CD4-positive, alpha-beta memory T cell (primary cell): ENCODE measurements around the gene IPO4. TPM values are rescaled to one million over a fixed set of nuclear protein-coding genes. Genes with fewer than 3 reads are reported as not detected.
"Not testable (repeated sequence)": the region's sequence is repeated elsewhere in the genome, so short reads cannot be mapped to it uniquely, and the experiment has no call there.

Experiments used
- CTCF ChIA-PET: fragments of 350-600 bp; sonication (Branson Sonifier 250); formaldehyde crosslinking; loops from one replicate; lab custom pipeline; 2021; ENCODE audit warnings: inconsistent platforms; ENCODE audit not compliant: partially characterized antibody; lab: Charles Lee
- POLR2A ChIA-PET: fragments of 350-600 bp; sonication (Branson Sonifier 250); formaldehyde crosslinking; loops from one replicate; lab custom pipeline; 2021; ENCODE audit not compliant: partially characterized antibody; lab: Charles Lee
- DNase-seq, 5 donors: peaks; one replicate each; pipeline versions ENCODE4 v3.0.0 to v3.0.0-alpha.2; 2020 to 2022; ENCODE audit warnings: mixed read lengths in 1 of 5
- H3K27ac ChIP-seq: one replicate; pipeline ENCODE4 v1.7.0; 2013; ENCODE audit warnings: low read depth, low read length
- H3K27me3 ChIP-seq: 2 replicates; pipeline ENCODE4 v1.7.0; 2013; ENCODE audit warnings: mild to moderate bottlenecking, low read length, moderate library complexity; ENCODE audit not compliant: insufficient read depth
- H3K36me3 ChIP-seq: 2 replicates; pipeline ENCODE4 v1.7.0; 2013; ENCODE audit warnings: mild to moderate bottlenecking, low read length, moderate library complexity; ENCODE audit not compliant: insufficient read depth
- H3K4me1 ChIP-seq: 2 replicates; pipeline ENCODE4 v1.7.0; 2013; ENCODE audit warnings: mild to moderate bottlenecking, low read length, moderate library complexity; ENCODE audit not compliant: insufficient read depth
- H3K4me3 ChIP-seq, 2 donors: one replicate each; pipeline ENCODE4 v1.7.0; 2013; ENCODE audit warnings: low read length in 2 of 2, mild to moderate bottlenecking in 1 of 2
- H3K9me3 ChIP-seq, 2 donors: one replicate each; pipeline ENCODE4 v1.7.0; 2013; ENCODE audit warnings: low read length in 2 of 2, control low read depth in 1 of 2; ENCODE audit not compliant: control insufficient read depth in 1 of 2
- H3K27ac Mint-ChIP-seq, 7 donors: one replicate each; pipeline ENCODE4 v1.8.0; 2020 to 2021; ENCODE audit warnings: mixed read lengths in 7 of 7, mild to moderate bottlenecking in 6 of 7, inconsistent platforms in 3 of 7, moderate library complexity in 3 of 7
- H3K27me3 Mint-ChIP-seq, 2 donors: one replicate each; pipeline ENCODE4 v1.8.0; 2020 to 2021; ENCODE audit warnings: mixed read lengths in 2 of 2
- H3K36me3 Mint-ChIP-seq, 2 donors: one replicate each; pipeline ENCODE4 v1.8.0; 2020 to 2021; ENCODE audit warnings: mixed read lengths in 2 of 2, inconsistent platforms in 1 of 2, mild to moderate bottlenecking in 1 of 2
- H3K4me1 Mint-ChIP-seq, 4 donors: one replicate each; pipeline ENCODE4 v1.8.0; 2020 to 2021; ENCODE audit warnings: mixed read lengths in 4 of 4, mild to moderate bottlenecking in 1 of 4
- H3K4me3 Mint-ChIP-seq, 8 donors: one replicate each; pipeline ENCODE4 v1.8.0; 2020 to 2021; ENCODE audit warnings: mixed read lengths in 8 of 8, mild to moderate bottlenecking in 7 of 8, moderate library complexity in 6 of 8, inconsistent platforms in 3 of 8
- H3K9me3 Mint-ChIP-seq, 8 donors: one replicate each; pipeline ENCODE4 v1.8.0; 2020 to 2021; ENCODE audit warnings: mixed read lengths in 8 of 8, mild to moderate bottlenecking in 5 of 8, inconsistent platforms in 3 of 8, moderate library complexity in 1 of 8
- intact Hi-C: fragments of 100-400 bp; cut with micrococcal nuclease; formaldehyde crosslinking; loops from one replicate; pipeline ENCODE4 v1.15.1; 2023
- polyA plus RNA-seq, 2 donors: library from polyadenylated mRNA; unstranded; fragments of 300-500 nt; fragmentation: Illumina TruSeq; gene quantifications; one replicate each; pipeline ENCODE4 v1.2.3, GENCODE V29; 2021
- total RNA-seq, 2 experiments: library from RNA; stranded (reverse); gene quantifications; one replicate each; pipeline ENCODE4 v1.2.3, GENCODE V29; 2021

Gene IPO4
- total and polyA plus RNA-seq, 4 experiments from 2014 or later = 19.8 to 30.2 (median 21.3) TPM

DNA sequence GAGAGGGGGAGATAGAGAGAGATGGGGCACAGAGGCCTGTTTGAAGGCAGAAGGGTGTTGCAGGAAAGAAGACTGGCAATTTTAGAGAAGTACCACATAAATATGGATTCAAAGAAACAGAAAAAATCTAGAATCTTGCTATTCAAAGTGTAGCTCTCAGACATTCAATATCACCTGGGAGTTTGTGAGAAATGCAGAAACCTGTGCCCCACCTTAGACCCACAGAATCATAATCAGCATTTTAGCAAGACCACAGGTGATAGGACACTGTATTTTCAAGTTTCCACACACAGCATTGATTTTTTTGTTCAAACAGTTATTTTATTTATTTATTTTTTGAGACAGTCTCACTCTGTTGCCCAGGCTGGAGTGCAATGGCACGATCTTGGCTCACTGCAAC is 40.3 kb upstream of the IPO4 start:
- H3K9me3 Mint-ChIP-seq = no peaks in the 10 kb centered on the region
- peaks cover 36% of the 10 kb centered on the region for H3K4me1 ChIP-seq
- H3K4me1 Mint-ChIP-seq = peaks cover 29 to 65% (median 38%) of the 10 kb centered on the region in 4 donors
- no peaks in the 10 kb centered on the region for H3K9me3 ChIP-seq
- intact Hi-C loops = no loop called here
- H3K4me3 ChIP-seq = no peak overlapping the region
- CTCF ChIA-PET = interaction anchor here (0.9 to 2.7 kb wide), 7 partner anchors 9 to 104 kb away, joined by 3 to 16 read pairs (median 9); partner anchors contain the start of genes CIDEB, MDP1 and TINF2
- H3K27ac ChIP-seq = no peak overlapping the region
- no peak for DNase-seq
- peaks cover 5 to 31% of the 10 kb centered on the region in 2 donors for H3K36me3 Mint-ChIP-seq
- peak overlapping the region in 3 of 7 donors; percentile 19 to 60 (median 57) for H3K27ac Mint-ChIP-seq
- POLR2A ChIA-PET = interaction anchor here (0.6 to 2.4 kb wide), 2 partner anchors 10 to 15 kb away, joined by 3 to 6 read pairs; partner anchors contain the start of gene CHMP4A
- H3K36me3 ChIP-seq = peaks cover 8% of the 10 kb centered on the region
- no peaks in the 10 kb centered on the region for H3K27me3 ChIP-seq
- no peaks in the 10 kb centered on the region for H3K27me3 Mint-ChIP-seq
- H3K4me3 Mint-ChIP-seq = no peak overlapping the region

DNA sequence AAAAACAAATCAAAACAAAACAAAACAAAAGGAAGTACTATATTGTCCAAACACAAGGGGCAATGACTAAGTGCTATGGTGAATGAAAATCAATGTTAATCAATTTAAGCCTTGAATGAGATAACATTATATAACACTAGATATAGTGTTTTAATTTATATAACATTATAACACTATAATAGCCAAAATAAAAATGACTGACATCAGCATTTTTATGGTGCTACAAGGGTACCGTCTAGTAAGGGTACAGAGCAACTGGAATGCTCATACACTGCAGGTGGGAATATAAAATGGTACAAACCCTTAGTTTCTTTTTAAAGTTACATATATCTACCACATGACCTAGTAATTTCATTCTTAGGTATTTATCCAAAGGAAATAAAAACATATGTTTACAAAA is 37.9 kb upstream of the IPO4 start:
- no peak overlapping the region for H3K4me3 ChIP-seq
- H3K36me3 ChIP-seq = peaks cover 8% of the 10 kb centered on the region
- Mint-ChIP-seq H3K27ac (peak overlapping the region in 2 of 7 donors; percentile 6 to 20), H3K4me3 (peak overlapping the region in 1 of 8 donors; percentile 1), H3K27me3 (no peaks in the 10 kb centered on the region), H3K4me1 (peaks cover 16 to 44% (median 21%) of the 10 kb centered on the region in 4 donors), H3K36me3 (peaks cover 5 to 17% of the 10 kb centered on the region in 2 donors), H3K9me3 (no peaks in the 10 kb centered on the region)
- ChIA-PET CTCF (interaction anchor here (1.4 to 2.7 kb wide), 4 partner anchors 16 to 107 kb away, joined by 3 to 16 read pairs (median 9); partner anchors contain the start of genes CIDEB, IRF9 and TINF2), POLR2A (interaction anchor here (1.5 kb wide), 1 partner anchor 11 kb away, joined by 6 read pairs; the partner anchor contains the start of gene MDP1)
- H3K27me3 ChIP-seq = no peaks in the 10 kb centered on the region
- no peaks in the 10 kb centered on the region for H3K9me3 ChIP-seq
- intact Hi-C loops = no loop called here
- H3K4me1 ChIP-seq = peaks cover 19% of the 10 kb centered on the region
- no peak for DNase-seq
- no peak overlapping the region for H3K27ac ChIP-seq

DNA sequence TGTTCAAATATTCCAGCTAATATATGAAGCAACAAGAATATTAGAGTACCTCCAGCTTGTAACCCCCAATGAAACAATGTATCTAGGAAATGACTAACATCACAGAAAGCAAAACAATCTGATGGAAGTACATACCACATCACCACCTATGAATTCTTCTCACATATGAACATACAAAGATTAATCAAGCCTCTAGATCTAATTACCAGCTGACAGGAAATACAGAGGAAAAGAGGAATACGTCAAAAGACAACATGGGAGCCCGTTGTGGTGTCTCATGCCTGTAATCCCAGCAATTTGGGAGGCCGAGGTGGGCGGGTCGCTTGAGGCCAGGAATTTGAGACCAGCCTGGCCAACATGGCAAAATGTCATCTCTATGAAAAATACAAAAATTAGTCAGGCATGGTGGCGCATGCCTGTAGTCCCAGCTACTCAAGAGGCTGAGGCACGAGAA is 36.0 kb upstream of the IPO4 start:
- H3K4me3 Mint-ChIP-seq = no peak overlapping the region
- peak overlapping the region in 4 of 7 donors; percentile 5 to 32 (median 22) for H3K27ac Mint-ChIP-seq
- no peaks in the 10 kb centered on the region for H3K27me3 Mint-ChIP-seq
- ChIA-PET CTCF (interaction anchor here (2.2 kb wide), 1 partner anchor 9 kb away, joined by 10 read pairs; the partner anchor contains the start of gene MDP1), POLR2A (interaction anchor here (1.9 to 2.1 kb wide), 2 partner anchors 9 to 17 kb away, joined by 7 to 8 read pairs; partner anchors contain the start of genes MDP1 and TINF2)
- Histone ChIP-seq H3K4me3 (no peak overlapping the region), H3K4me1 (peaks cover 10% of the 10 kb centered on the region), H3K36me3 (peaks cover 8% of the 10 kb centered on the region), H3K27me3 (no peaks in the 10 kb centered on the region), H3K9me3 (no peaks in the 10 kb centered on the region), H3K27ac (no peak overlapping the region)
- peaks cover 13 to 37% (median 16%) of the 10 kb centered on the region in 4 donors for H3K4me1 Mint-ChIP-seq
- DNase-seq = no peak
- H3K9me3 Mint-ChIP-seq = no peaks in the 10 kb centered on the region
- peaks cover 5 to 16% of the 10 kb centered on the region in 2 donors for H3K36me3 Mint-ChIP-seq
- intact Hi-C loops = no loop called here

DNA sequence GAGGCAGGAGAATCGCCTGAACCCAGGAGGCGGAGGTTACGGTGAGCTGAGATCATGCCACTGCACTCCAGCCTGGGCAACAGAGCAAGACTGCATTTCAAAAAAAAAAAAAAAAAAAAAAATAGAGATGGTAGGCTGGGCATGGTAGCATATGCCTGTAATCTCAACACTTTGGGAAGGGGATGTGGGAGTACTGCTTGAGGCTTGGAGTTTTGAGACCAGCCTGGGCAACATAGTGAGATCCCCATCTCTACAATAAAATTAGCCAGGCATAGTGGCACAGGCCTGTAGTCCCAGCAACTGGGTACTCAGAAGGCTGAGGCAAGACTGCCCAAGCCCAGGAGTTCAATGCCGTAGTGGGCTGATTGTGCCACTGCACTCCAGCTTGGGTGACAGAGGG is 34.4 kb upstream of the IPO4 start:
- DNase-seq, CTCF ChIA-PET: not testable (repeated sequence)
- POLR2A ChIA-PET = interaction anchor here (0.9 to 1.2 kb wide), 2 partner anchors 9 to 10 kb away, joined by 3 to 4 read pairs; partner anchors contain the start of genes CHMP4A and GMPR2

DNA sequence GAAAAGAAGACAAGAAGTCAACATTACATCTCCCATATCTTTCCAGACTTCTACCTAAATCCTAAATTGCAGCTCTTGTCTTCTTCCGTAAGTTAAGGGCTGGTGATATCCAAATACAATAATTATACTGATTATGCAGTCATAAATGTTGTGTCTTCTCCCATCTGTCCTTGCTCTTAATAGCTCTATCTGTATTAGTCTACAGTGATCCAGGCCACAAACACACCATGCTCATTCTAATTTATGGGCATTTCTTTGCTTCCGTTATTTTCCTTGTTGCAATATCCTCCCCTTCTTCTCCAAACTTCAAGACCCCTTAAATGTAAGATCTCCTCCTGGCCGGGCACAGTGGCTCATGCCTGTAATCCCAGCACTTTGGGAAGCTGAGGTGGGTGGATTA is 30.9 kb upstream of the IPO4 start:
- intact Hi-C loops = no loop called here
- H3K4me1 ChIP-seq = peaks cover 16% of the 10 kb centered on the region
- peaks cover 4 to 23% of the 10 kb centered on the region in 2 donors for H3K36me3 Mint-ChIP-seq
- no peak overlapping the region for H3K4me3 ChIP-seq
- CTCF ChIA-PET = interaction anchor here (1.0 to 2.3 kb wide), 9 partner anchors 9 to 217 kb away, joined by 3 to 9 read pairs (median 4); partner anchors contain the start of genes PSME2 and TINF2
- peaks cover 0 to 2% (median 0%) of the 10 kb centered on the region in 8 donors for H3K9me3 Mint-ChIP-seq
- no peak overlapping the region for H3K27ac ChIP-seq
- H3K36me3 ChIP-seq = no peaks in the 10 kb centered on the region
- POLR2A ChIA-PET = interaction anchor here (0.9 to 2.2 kb wide), 6 partner anchors 11 to 52 kb away, joined by 3 to 8 read pairs (median 6); partner anchors contain the start of genes GMPR2, RABGGTA, TINF2 and TM9SF1
- H3K27me3 ChIP-seq = no peaks in the 10 kb centered on the region
- DNase-seq = no peak
- no peak overlapping the region for H3K4me3 Mint-ChIP-seq
- H3K27me3 Mint-ChIP-seq = no peaks in the 10 kb centered on the region
- H3K27ac Mint-ChIP-seq = peak overlapping the region in 3 of 7 donors; percentile 24 to 57 (median 37)
- H3K9me3 ChIP-seq = no peaks in the 10 kb centered on the region
- peaks cover 13 to 25% (median 19%) of the 10 kb centered on the region in 4 donors for H3K4me1 Mint-ChIP-seq

More for the DNA sequence above, 34.4 kb upstream of the IPO4 start:
- peaks cover 9 to 16% of the 10 kb centered on the region in 2 donors for H3K36me3 Mint-ChIP-seq
- H3K27me3 Mint-ChIP-seq, H3K4me3 ChIP-seq, H3K27ac ChIP-seq, H3K9me3 Mint-ChIP-seq, H3K27ac Mint-ChIP-seq, H3K9me3 ChIP-seq, H3K36me3 ChIP-seq, H3K27me3 ChIP-seq, intact Hi-C loops, H3K4me3 Mint-ChIP-seq, H3K4me1 ChIP-seq: not testable (repeated sequence)
- H3K4me1 Mint-ChIP-seq = peaks cover 13 to 29% (median 19%) of the 10 kb centered on the region in 4 donors

DNA sequence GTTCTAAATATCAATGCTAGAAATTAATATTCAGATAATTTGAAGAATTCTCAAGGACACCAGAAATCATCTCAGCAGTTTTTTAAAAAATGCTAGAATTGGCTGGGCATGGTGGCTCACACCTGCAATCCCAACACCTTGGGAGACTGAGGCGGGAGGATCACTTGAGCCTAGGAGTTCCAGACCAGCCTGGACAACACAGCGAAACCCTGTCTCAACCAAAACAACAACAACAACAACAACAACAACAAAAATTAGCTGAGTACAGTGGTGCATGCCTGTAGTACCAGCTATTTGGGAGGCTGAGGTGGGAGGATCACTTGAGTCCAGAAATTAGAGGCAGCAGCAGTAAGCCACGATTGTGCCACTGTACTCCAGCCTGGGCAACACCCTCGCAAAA is 30.5 kb upstream of the IPO4 start:
- Histone ChIP-seq H3K27ac (no peak overlapping the region), H3K4me1 (peaks cover 20% of the 10 kb centered on the region), H3K36me3 (no peaks in the 10 kb centered on the region), H3K4me3 (no peak overlapping the region), H3K27me3 (no peaks in the 10 kb centered on the region), H3K9me3 (no peaks in the 10 kb centered on the region)
- Mint-ChIP-seq H3K9me3 (peaks cover 0 to 2% (median 0%) of the 10 kb centered on the region in 8 donors), H3K27ac (no peak overlapping the region), H3K4me1 (peaks cover 15 to 27% (median 21%) of the 10 kb centered on the region in 4 donors), H3K36me3 (peaks cover 4 to 21% of the 10 kb centered on the region in 2 donors), H3K27me3 (no peaks in the 10 kb centered on the region), H3K4me3 (no peak overlapping the region)
- intact Hi-C loops = no loop called here
- CTCF ChIA-PET = interaction anchor here (1.0 to 2.3 kb wide), 7 partner anchors 10 to 218 kb away, joined by 3 to 9 read pairs (median 4); partner anchors contain the start of genes PSME2 and TINF2
- POLR2A ChIA-PET = interaction anchor here (1.4 to 2.2 kb wide), 3 partner anchors 14 to 24 kb away, joined by 5 to 6 read pairs (median 6); partner anchors contain the start of genes GMPR2, TINF2 and TM9SF1
- no peak for DNase-seq

DNA sequence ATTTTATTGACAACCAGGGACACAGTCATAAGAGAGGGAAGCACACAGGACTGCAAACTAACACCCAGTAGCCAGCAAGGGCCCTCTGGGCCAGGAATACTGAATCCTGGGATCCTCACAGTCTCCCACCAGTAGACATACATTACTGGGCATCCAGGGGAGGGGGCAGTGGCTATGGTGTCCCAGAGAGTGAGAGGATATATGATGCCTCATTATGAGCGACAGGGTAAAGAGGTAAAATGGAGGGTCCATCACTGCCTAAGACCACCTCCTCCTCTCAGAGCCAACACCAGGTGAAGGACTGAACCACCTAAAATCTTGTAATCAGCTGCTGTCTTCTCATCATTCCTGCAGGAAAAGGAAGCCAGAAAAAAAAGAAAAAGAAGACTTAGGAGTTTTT is 28.3 kb upstream of the IPO4 start:
- ChIA-PET CTCF (interaction anchor here (1.3 to 4.9 kb wide), 6 partner anchors 8 to 92 kb away, joined by 5 to 68 read pairs (median 14); partner anchors contain the start of genes CIDEB, IPO4, TINF2 and TM9SF1), POLR2A (interaction anchor here (0.6 to 6.6 kb wide), 13 partner anchors 8 to 108 kb away, joined by 3 to 171 read pairs (median 21); partner anchors contain the start of genes DHRS1, GMPR2, IPO4 and NEDD8)
- Mint-ChIP-seq H3K4me1 (peaks cover 25 to 49% (median 37%) of the 10 kb centered on the region in 4 donors), H3K36me3 (peaks cover 4 to 27% of the 10 kb centered on the region in 2 donors), H3K27ac (peak overlapping the region in 5 of 7 donors; percentile 52 to 100 (median 95))
- intact Hi-C loops = loop anchor here (1.0 kb wide), 6 partner anchors 15 to 225 kb away; partner anchors contain the start of genes GMPR2, NEDD8, RABGGTA and SDR39U1
- H3K4me3 ChIP-seq, H3K9me3 ChIP-seq, DNase-seq, H3K4me3 Mint-ChIP-seq, H3K27me3 ChIP-seq, H3K27me3 Mint-ChIP-seq, H3K9me3 Mint-ChIP-seq, H3K36me3 ChIP-seq: not testable (repeated sequence)
- peaks cover 33% of the 10 kb centered on the region for H3K4me1 ChIP-seq
- peak overlapping the region; percentile 100 for H3K27ac ChIP-seq
